HG02852 (cell line): ENCODE results near the gene CPVL.

Experiments used
- ATAC-seq: cut with Tn5 transposase; IDR thresholded peaks from one replicate; pipeline ENCODE4 v1.9.1; 2021; ENCODE audit warnings: mild to moderate bottlenecking, moderate library complexity; ENCODE audit not compliant: unreplicated experiment

CPVL gene

DNA sequence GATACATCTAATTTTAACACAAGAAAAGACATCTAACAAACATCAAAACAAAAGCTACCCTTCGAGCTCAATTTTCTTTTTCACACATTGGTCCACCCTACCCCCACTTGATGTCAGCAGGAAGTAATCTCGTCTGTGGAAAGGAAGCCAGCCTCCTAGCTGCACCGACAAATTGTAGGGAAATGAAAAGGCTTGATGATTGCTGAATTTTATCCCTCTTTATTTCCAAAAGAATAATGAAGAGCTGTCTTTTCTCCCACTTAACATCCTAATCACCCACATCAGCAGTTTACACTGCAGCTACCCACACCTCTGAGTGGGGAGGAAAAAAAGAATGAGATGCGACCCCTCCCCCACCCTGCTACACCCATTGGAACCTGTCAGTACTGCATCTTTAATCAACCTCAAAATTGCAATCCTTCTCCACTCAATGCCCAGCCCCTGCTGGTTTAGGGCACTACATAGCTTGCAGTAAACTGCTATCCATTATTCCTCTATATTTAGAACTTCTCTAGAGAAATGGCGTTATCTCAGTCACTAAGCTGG is 10.6 kb upstream of the CPVL start:
- ATAC-seq, result no peak

DNA sequence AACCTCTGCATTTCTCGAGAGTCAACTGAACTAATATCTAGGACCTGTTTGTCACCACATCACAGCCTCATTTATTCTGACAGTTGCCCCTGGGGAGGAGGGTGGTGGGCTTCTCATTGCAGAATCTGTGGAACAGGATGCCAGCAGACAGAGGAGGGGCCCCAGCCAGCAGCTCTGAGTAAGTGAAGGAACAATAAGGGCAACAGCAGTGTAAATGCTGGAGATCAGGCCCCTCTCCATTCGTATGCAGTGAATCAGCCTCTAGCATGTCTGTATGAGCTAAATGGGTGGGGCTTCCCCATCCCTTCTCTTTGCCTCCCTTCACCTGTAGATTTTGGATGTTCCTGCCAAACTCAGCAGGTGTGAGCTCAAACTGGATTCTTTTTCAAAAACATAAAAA is 7.7 kb upstream of the CPVL start:
- ATAC-seq, result no peak

DNA sequence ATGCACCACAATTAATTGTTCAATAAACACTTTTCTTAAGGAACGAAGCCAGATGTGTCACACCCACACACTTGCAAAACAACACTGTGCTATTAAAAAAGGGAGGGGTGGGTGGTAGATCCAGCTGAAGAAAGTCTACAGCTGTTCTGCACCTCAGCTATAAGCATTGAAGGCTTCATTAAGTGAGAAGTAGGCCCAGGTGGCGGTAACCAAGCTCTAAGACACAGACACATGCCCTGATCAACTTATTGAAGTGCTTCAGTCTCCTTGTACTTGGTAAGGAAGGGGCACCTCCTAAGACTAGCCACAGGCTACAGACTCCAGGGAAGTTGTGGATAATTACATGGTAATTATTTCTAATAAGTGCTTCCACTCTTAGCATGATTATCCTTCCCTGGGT is 4.5 kb upstream of the CPVL start:
- no peak for ATAC-seq

DNA sequence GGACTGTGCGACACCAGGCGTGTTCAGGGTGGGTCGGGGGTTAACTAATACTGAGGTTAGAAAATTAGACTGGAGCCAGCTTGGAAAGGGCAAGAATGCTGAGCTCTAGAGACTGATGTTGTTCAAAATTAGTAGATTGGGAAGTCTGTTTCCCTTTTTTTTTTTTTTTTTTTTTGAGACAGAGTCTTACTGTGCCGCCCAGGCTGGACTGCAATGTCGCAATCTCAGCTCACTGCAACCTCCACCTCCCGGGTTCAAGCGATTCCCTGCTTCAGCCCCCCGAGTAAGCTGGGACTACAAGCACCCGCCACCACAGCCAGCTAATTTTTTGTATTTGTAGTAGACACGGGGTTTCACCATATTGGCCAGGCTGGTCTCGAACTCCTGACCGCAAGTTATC is 2.7 kb upstream of the CPVL start:
- no peak for ATAC-seq

DNA sequence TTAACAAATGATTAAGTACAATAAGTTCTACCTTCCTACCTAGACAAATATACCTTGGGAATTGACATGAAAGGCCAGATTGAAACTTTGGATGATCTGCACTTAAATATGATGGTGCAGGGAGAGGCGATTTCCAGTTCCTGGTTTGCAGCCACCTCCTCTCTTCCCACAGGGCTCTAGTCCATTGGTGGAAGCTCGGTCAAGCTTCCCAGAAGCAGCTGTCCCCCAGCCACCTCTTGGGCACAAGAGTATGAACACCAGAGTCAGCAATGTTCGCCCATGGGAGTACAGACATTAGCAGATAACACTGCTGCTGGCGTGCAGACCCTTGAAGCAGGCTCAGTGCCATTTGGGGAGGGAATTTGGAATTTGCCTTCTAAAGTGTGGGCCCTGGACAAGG is 1.5 kb upstream of the CPVL start:
- ATAC-seq, result no peak

DNA sequence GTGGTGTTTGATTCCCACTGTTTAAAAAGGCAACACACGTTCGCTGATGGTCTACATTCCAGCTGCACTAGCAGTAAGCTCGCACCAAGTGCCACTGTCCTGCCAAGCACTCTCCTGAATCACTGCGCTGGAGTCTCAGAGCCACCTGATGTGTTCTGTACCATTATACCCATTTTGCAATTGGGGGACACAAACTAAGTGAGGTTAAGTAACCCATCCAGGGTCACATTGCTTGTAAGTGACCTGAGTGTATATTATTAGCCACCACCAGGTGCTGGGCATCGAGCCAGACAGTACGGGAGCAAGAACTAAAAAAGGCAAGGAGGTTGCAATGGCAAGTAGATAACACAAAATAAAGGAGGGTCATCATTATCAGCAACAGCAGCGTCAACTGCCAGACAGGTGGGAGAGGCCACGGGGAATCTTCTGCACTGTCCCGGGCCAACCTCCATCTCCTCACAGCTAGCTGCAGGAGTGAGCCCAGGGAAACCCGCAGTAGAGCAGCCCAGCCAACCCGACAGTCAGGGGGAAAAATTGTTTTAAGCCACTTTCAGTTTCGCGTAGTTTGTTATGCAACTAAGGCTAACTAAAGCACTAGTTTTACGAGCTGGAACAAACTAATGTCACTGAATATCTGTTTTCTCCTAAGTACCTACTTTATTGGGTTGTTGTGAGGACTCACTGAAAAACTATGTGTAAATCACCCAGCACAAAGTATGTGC is 712 bp upstream of the CPVL start:
- no peak for ATAC-seq

DNA sequence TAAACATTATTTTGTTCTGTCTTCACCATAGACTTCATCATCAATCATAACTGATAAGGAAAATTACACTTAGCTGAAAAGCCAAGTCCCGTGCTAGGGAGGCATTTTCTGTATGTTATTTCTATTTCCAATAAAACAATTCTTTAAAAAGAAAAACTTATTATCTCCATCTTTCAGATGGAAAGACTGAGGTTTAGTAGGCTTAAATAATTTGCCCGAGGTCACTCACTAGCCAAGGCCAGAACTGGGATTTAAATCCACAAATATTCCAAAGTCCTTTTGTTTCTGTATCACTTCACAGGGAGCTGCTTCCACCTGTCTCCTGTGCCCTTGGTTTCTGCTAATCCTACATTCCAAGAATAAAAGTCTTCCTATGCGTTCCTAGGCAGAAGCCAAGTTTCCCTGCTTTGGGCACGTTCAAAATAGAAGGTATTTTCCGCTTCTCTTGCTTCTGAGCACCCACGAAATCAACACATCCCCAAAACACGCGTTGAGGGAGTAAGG is 732 bp downstream of the CPVL start:
- ATAC-seq, result no peak

DNA sequence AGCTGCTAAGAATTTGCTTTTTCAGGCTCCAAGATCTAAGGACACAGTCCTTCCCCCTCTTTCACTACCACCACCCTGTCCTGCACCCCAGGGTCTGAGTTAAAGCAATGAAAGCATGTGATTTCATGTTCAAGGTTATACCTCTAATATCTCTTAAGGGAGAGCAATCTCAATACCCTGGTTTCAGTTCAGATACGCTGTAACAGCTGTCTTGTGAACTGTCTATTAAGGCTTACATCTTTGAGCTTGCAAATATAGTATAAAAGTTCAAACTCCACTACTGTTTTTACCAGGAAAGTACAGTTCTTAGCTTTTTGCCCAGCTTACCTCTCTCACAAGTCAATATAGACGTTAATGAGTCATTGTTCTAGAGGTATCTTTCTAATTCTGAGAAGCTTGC is 2.6 kb downstream of the CPVL start:
- no peak for ATAC-seq

DNA sequence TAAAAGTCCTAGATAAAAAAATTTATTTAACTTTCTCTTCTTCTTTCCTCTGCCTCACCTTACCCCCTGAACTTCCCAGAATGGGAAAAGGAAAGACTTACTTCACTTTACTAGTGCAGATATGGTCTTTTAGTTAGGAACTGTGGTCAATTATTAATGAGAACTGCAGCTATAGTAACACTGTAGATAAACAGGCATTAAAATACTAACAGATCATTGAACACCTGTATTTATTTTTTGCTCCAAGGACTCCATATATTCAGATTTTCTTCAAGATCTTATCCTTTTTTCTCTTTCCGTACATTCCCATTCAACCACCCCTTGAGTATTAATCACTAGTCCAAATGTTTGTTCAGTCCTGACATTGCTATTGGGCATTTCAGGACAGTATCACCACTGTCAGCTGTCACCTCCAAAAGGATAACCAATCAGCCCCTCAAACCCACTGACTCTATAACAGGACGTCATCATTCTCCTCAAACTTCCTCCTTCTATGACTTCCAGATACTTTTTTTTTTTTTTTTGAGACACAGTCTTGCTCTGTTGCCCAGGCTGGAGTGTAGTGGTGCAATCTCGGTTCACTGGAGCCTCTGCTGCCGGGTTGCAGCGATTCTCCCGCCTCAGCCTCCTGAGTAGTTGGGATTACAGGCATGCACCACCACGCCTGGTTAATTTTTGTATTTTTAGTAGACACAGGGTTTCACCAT is 4.2 kb downstream of the CPVL start:
- no peak for ATAC-seq

DNA sequence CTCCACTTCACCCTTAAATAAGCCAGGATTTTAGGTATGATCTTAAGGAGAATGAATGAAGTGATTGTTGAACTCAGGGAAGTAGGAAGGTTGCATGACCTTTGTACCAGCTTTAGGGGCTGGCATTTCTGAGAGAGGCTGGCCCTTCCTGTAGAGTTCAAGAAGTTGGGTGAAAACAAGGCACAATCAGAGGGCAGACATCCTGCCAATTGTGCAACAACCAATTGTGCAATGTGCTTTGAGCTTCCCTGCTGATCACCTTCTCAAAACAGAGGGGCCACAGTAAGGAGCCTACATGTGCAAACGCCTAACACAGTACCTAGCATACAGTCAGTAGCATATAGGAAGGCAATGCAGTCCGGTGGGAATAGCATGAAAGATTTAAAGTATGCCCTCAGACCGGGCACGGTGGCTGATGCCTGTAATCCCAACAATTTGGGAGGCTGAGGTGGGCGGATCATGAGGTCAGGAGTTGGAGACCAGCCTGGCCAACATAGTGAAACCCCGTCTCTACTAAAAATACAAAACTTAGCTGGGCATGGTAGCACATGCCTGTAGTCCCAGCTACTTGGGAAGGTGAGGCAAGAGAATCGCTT is 5.4 kb downstream of the CPVL start:
- no peak for ATAC-seq

DNA sequence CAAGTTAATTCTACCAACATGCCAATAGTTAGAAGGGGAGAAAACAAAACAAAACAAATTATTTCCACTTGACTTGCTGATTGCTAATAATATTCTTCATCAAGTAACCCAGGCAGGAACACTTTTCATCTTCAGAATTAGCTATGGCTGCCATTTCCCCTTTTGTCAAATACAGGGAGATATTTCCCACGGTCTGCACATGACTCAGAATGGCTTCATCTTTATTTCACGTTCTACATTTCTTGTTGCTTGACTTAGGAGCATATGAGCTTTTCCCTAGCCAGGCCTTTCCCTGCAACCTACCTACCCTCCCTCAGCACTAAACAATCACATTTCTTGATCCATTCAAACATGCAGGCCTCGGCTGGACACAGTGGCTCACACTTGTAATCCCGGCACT is 6.5 kb downstream of the CPVL start:
- ATAC-seq, result no peak

DNA sequence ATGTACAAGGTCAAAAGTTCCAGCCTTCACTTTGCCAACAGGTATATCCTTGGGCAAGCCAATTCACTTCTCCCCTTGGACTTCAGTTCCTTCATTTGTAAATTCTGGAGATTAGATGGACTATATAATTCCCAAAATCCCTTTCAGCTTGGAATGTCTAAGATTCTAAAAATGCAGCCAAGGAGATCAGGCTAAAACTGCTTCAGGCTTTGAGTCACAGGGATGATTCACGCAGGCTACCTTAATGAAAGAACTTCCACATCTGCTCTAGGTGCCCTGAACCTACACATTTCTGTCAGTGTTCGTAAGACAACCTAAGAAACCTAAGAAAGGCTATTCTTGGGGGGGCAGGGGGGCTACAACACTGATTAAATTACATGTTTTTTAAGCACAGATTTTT is 7.1 kb downstream of the CPVL start:
- no peak for ATAC-seq

DNA sequence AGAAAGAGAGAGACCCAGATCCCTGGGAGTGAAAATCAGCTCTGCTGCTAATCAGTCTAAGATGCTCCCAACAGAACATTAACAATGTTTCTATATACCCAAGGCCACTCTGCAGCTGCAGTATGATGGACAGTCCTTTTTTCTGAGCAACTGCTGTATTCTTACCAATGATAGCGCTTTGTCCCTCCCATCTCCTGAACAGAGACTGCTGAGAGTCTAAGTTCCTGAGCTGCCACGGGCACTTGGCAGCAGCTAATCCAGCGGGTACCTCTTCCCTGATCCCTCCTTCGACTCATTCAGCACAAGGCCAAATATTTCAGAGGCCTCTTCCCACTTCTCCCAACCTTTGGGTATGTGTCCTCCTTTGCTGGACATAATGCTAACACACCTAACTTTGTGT is 7.7 kb downstream of the CPVL start:
- ATAC-seq, result no peak

DNA sequence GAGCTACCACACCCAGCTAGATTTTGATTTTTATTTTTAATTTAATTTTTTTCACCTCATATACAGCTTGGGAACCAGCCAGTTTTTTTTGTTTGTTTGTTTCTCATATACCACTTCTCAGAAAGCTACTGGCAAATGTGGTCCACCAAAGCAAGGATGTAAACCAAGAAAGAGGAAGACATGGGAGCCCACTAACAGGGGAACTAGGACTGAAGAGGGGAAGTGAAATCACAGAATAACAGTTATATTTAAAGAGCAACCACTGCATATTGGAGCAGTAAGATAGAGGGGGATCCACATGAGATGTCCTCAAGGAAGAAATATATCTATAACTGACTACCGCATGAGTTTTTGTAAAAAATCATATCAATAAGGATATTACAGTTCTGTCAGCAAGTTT is 10.5 kb downstream of the CPVL start:
- no peak for ATAC-seq

DNA sequence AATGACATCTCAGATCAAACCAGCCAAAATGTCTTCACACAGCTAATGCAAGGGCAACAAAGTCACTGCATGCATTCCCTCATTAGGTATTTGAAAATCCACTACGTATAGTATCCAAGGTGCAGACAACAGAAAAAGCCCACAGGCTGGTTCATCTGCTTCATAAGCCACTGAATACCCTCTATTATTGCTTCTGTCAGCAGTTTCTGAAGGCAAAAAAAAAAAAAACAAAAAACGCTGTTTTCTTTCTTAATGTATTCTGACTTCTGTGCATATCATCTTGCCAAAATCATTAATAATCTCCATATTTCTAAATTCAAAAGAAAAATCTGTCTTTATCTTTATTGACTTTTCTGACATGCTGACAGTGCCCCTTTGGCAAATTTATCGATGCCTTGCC is 13.4 kb downstream of the CPVL start:
- ATAC-seq, result no peak

DNA sequence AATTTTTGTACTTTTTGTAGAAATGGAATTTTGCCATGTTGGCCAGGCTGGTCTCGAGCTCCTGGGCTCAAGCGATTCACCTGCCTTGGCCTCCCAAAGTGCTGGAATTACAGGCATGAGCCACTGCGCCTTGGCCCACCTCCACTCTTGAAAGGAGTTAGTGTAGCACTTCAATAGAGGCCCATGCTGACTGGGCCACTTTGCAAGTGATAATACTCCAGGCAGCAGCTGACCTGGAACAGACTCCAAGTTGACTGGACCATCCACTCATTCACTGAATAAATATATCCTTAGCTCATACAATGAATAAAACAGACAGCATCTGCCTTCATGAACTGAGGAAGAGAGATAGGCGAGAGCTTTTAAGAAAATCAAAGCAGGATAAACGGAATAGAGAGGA is 14.7 kb downstream of the CPVL start:
- ATAC-seq, result no peak

DNA sequence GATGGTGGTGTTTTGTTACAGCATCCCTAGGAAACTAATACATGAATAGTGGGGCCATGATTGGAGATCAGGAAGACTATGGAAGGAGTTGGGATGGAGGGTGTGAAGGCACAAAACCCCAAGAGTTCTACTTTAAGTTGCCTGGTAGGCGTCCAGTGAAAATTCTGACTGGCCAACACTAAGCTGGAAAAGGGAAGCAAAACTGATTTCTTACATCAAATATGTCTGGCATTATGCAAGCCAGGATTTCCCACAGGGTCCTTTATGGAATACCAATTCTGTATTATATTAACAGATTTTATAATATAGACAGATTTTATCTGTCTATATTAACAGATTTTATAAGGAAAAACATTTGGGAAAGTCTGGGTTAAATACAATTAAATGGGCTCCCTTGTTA is 16.2 kb downstream of the CPVL start:
- ATAC-seq, result no peak

DNA sequence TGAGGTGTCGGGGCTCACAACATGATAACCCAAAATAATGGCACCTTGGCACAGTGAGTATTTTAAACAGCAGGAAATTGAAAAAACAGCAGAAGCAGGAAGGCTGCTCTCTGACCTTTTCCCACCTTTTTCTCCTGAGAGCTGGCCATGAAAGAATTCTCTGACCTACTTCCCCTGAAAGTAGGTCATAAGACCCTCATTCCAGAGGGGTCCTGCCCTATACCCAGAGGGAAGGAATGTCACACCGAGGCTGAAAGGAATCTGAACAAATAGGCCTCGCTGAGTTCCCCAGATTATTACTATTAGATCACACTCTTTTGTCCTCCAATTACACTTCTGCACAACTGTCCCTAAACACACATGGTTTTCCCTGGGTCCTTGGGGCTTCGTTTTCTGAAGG is 18.8 kb downstream of the CPVL start:
- ATAC-seq, result no peak

DNA sequence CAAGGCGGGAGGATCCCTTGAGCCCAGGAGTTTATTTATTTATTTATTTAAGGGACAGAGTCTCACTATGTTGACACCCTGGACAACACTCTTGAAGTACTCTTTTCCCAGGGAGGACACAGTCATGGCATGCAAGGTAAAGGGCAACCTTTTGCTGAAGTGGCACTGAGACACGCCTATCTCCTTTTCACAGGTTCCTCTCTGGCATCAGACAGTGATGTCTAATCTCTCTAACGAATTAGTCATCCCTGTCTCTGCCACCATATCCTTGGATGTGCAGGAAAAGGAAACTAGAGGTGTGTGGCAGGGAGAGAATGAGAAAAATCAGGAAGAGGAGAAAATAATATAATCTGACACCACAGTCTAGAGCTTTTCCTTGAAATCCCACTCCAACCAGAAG is 19.5 kb downstream of the CPVL start:
- ATAC-seq, result no peak

DNA sequence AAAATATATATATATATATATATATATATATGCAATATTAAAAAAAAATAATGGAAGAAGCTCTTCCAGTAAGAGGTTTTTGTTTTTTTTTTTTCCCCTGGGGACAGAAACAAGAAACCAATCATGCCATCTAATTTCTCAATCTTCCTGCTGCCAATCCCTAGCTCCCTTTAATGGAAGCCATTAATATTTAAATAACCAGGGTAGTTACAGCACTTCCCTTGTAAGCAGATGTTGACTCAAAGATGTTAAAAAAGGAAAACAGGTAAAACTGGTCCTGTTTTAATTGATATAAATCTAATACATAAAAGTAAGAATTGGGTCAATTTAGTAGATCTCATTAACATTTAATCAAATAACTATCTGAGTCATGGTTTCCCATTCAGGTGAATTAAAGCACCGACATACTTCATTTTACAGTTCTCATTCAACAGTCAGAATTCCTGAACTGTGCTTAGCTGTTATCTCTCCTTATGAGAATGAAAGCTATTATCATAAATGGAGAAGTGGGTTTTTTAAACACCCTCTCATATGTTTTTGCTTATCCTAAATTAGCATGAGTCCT is 22.6 kb downstream of the CPVL start:
- ATAC-seq, result no peak

DNA sequence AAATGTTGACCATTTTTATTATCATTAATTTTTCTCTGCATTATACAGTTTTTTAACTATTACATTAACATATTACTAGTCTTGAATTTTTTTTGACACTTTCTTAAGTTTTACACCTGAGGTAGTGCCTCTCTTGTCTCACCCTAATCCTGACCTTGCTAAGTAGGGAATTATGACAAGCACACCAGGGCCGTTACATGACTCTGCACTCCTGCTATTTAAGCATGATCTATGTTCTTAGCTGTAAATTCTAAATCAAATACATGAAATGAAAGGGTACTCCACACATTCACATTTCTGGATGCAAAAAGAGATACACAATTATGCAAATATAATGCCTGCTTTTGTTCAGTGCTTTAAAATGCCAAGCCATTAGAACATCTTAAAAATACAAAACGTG is 23.6 kb downstream of the CPVL start:
- no peak for ATAC-seq

DNA sequence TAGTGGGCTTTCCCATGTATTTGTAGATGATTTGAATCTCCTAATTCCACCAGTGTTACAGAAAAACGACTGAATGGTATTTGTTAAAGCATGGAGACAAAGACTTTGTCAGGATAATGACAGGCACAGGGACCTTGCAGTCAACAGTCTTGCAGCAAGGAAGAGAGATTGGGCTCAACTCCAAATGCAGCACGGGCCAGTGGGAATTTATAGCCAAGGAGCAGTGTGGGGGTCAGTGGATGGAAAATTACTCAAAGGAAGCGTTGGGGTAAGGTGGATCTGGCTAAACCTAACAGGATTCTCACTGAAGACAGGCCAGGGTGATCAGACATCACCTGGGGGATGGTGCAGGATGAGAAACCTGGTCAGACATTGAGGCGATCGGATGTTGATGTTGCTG is 24.3 kb downstream of the CPVL start:
- ATAC-seq, result no peak
